GM23248 (cell line): Measurements from ENCODE around the gene GPSM1.

Experiments
- EZH2 ChIP-seq: fragments of 200-600 bp; sonication (generic); IDR thresholded peaks from 2 replicates; pipeline ENCODE4 v1.6.1; 2018; ENCODE audit warnings: antibody characterized with exemption, mild to moderate bottlenecking; ENCODE audit not compliant: insufficient read depth, poor library complexity, severe bottlenecking
- EZH2phosphoT487 ChIP-seq: fragments of 200-600 bp; sonication (generic); IDR thresholded peaks from 2 replicates; pipeline ENCODE4 v1.6.1; 2018; ENCODE audit warnings: antibody characterized with exemption, moderate library complexity, mild to moderate bottlenecking, low read depth; ENCODE audit not compliant: insufficient read depth

DNA sequence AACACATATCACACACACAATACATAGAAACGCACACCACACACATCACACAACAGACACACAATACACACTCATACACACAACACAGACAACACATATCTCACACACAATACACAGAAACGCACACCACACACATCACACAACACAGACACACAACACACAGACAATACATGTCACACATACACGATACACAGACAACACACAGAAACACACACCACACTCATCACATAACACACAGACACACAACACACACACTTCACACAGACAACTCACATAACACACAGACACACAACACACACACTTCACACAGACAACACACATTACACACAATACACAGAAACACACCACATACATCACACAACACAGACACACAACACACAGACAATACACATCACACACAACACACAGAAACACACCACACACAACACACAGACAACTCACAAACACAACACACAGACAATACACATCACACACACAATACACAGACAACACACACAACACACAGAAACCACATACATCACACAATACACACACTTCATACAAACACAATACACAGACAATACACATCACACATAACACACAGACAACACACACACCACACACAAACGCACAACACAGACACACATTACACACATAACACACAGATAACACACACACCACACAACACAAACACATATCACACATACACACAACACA is 19.2 kb upstream of the GPSM1 start:
- TF ChIP-seq EZH2phosphoT487 (no peak), EZH2 (no peak)
